K562 (cell line): ENCODE measurements around the gene ATXN3L. TPM values are rescaled to one million over a fixed set of nuclear protein-coding genes. Genes with fewer than 3 reads are reported as not detected.

Experiments
- ATAC-seq: fragments of 200-7000 bp; cut with Tn5 transposase; 3 replicates; pipeline ENCODE4 v1.9.1; 2020; ENCODE audit warnings: moderate library complexity
- BruUV-seq: library from RNA; stranded (reverse); fragments of 400-500 nt; replicated peaks from 2 replicates; lab custom pipeline; 2021; lab: Mats Ljungman, UMichigan
- CTCF ChIA-PET: fragments of 300-600 bp; formaldehyde crosslinking; extraction: SDS; loops from one replicate; lab custom pipeline; 2021; ENCODE audit warnings: low intra/inter-chr PET ratio; lab: Yijun Ruan, JAX
- POLR2A ChIA-PET: fragments of 300-600, 350-650 bp; sonication (Branson Sonifier 250); formaldehyde crosslinking; extraction: SDS; loops from one replicate; lab custom pipeline; 2021; ENCODE audit warnings: antibody characterized with exemption, inconsistent platforms; lab: Yijun Ruan, JAX
- DNase-seq, 4 experiments: peaks; one replicate each; pipeline versions ENCODE4 v3.0.0 to v3.0.0-alpha.2; 2011 to 2018; ENCODE audit warnings: low spot score in 3 of 4, mixed read lengths in 3 of 4; ENCODE audit errors: extremely low read depth in 1 of 4
- FAIRE-seq: peaks from 2 replicates; lab custom pipeline; 2011; peaks lifted over from hg19 to GRCh38; lab: Jason Lieb, UNC
- H2AFZ ChIP-seq: 2 replicates; pipeline ENCODE4 v1.6.0; 2011; ENCODE audit warnings: low read depth, low read length, control low read depth, inconsistent platforms
- H3K27ac ChIP-seq: fragments of 200-600 bp; 3 replicates; pipeline ENCODE4 v1.8.0; 2011; ENCODE audit warnings: low read depth, mild to moderate bottlenecking, control low read depth, inconsistent platforms, low read length, moderate library complexity, mixed read lengths; ENCODE audit errors: extremely low read depth
- H3K27me3 ChIP-seq, 2 experiments: fragments of 300-600 bp in 1 of 2; 2 replicates in 1 of 2; 3 replicates in 1 of 2; pipeline versions ENCODE4 v1.6.0 to v1.8.0; 2011; ENCODE audit warnings: inconsistent platforms in 2 of 2, low read length in 2 of 2, mild to moderate bottlenecking in 1 of 2, mixed read lengths in 1 of 2, moderate library complexity in 1 of 2; ENCODE audit not compliant: control insufficient read depth in 2 of 2, insufficient read depth in 2 of 2
- H3K36me3 ChIP-seq: fragments of 300-600 bp; 3 replicates; pipeline ENCODE4 v1.8.0; 2011; ENCODE audit warnings: mild to moderate bottlenecking, low read length, inconsistent platforms; ENCODE audit not compliant: control insufficient read depth, insufficient read depth
- H3K4me1 ChIP-seq, 2 experiments: fragments of 200-600 bp in 1 of 2; replicated peaks in 1 of 2; 2 replicates in 1 of 2; 3 replicates in 1 of 2; pipeline versions ENCODE4 v1.5.1 to v1.8.0; 2011; ENCODE audit warnings: inconsistent platforms in 2 of 2, low read length in 2 of 2, mild to moderate bottlenecking in 1 of 2, mixed read lengths in 1 of 2, moderate library complexity in 1 of 2; ENCODE audit not compliant: control insufficient read depth in 2 of 2, insufficient read depth in 2 of 2
- H3K4me2 ChIP-seq: 2 replicates; pipeline ENCODE4 v1.6.1; 2011; ENCODE audit warnings: low read length, control low read depth, inconsistent platforms, mixed read lengths; ENCODE audit not compliant: insufficient read depth
- H3K4me3 ChIP-seq: fragments of 200-600 bp; sonication (generic), shearing (Covaris generic); 2 replicates; pipeline ENCODE4 v1.5.1; 2016; ENCODE audit warnings: control low read depth, inconsistent platforms
- H3K79me2 ChIP-seq: fragments of 200-600 bp; 3 replicates; pipeline ENCODE4 v1.8.0; 2011; ENCODE audit warnings: low read length, inconsistent platforms; ENCODE audit not compliant: control insufficient read depth, insufficient read depth
- H3K9ac ChIP-seq, 2 experiments: 2 replicates each; pipeline versions ENCODE4 v1.6.0 to v1.6.1; 2011; ENCODE audit warnings: low read depth in 2 of 2, low read length in 2 of 2, control low read depth in 1 of 2, inconsistent platforms in 1 of 2, mild to moderate bottlenecking in 1 of 2, mixed read lengths in 1 of 2; ENCODE audit not compliant: insufficient read depth in 1 of 2
- H3K9me1 ChIP-seq: one replicate; pipeline ENCODE4 v1.6.0; 2011; ENCODE audit warnings: inconsistent platforms, mild to moderate bottlenecking, low read length, moderate library complexity; ENCODE audit not compliant: control insufficient read depth, insufficient read depth
- H3K9me3 ChIP-seq: replicated peaks from 2 replicates; pipeline ENCODE4 v1.5.1; 2011; ENCODE audit warnings: low read depth, low read length, inconsistent platforms; ENCODE audit not compliant: control insufficient read depth, insufficient read depth
- H4K20me1 ChIP-seq: replicated peaks from 2 replicates; pipeline ENCODE4 v1.6.1; 2011; ENCODE audit warnings: low read length, inconsistent platforms, mixed read lengths; ENCODE audit not compliant: control insufficient read depth, insufficient read depth
- ADNP ChIP-seq: fragments of 200-800 bp; sonication (Bioruptor generic); IDR thresholded peaks from 2 replicates; pipeline ENCODE4 v1.6.1; 2016; ENCODE audit warnings: missing genetic modification characterization, missing compliant biosample characterization
- HDAC6 ChIP-seq: IDR thresholded peaks from 2 replicates; pipeline ENCODE4 v1.6.1; 2012; ENCODE audit warnings: low read depth, mild to moderate bottlenecking, control low read depth, inconsistent platforms, low read length, moderate library complexity
- NFIX ChIP-seq: fragments of 250-450 bp; sonication (Bioruptor Pico); IDR thresholded peaks from 2 replicates; pipeline ENCODE4 v1.4.0; 2020; ENCODE audit warnings: low read depth, mild to moderate bottlenecking, moderate library complexity
- RHOXF2B ChIP-seq: fragments of 250-450 bp; sonication (Bioruptor Pico); conservative IDR thresholded peaks from 2 replicates; pipeline ENCODE4 v1.5.1; 2021
- ZC3H4 ChIP-seq: sonication (generic); formaldehyde crosslinking; IDR thresholded peaks from 2 replicates; pipeline ENCODE4 v1.9.0; 2021; ENCODE audit warnings: missing genetic modification reagents, borderline replicate concordance
- ZFP1 ChIP-seq: fragments of 450-650 bp; formaldehyde crosslinking; IDR thresholded peaks from 2 replicates; pipeline ENCODE4 v1.4.0; 2020; ENCODE audit warnings: mild to moderate bottlenecking, mixed read lengths
- ZKSCAN8 ChIP-seq: fragments of 200-800 bp; sonication (Bioruptor generic); IDR thresholded peaks from 2 replicates; pipeline ENCODE4 v1.6.1; 2016; ENCODE audit warnings: missing genetic modification characterization, missing compliant biosample characterization
- ZNF140 ChIP-seq: fragments of 250-450 bp; sonication (Bioruptor Pico); IDR thresholded peaks from 2 replicates; pipeline ENCODE4 v1.8.0; 2021; ENCODE audit warnings: moderate library complexity, mild to moderate bottlenecking, inconsistent platforms
- ZNF717 ChIP-seq: fragments of 250-450 bp; sonication (Bioruptor Pico); IDR thresholded peaks from 2 replicates; pipeline ENCODE4 v1.5.0; 2021
- ZNF766 ChIP-seq: fragments of 200-800 bp; sonication (Bioruptor generic); conservative IDR thresholded peaks from 2 replicates; pipeline ENCODE4 v1.6.1; 2016; ENCODE audit warnings: missing genetic modification characterization, missing compliant biosample characterization
- WGBS: fragments of 100-300 bp; shearing (Covaris generic); methylation state at CpG from one replicate; pipeline ENCODE4 v1.1.6; 2016; ENCODE audit warnings: low coverage, mixed read lengths; ENCODE audit not compliant: insufficient coverage; ENCODE audit errors: missing lambda C conversion rate; 5-methylcytosine and 5-hydroxymethylcytosine counted together
- in situ Hi-C: fragments of 300-500 bp; cut with MboI; formaldehyde crosslinking; loops from 4 replicates; pipeline ENCODE4 v1.15.0; 2018; ENCODE audit warnings: inconsistent platforms, mixed read lengths
- intact Hi-C: fragments of 100-400 bp; cut with micrococcal nuclease; formaldehyde crosslinking; loops from 2 replicates; pipeline ENCODE4 v1.14.2; 2022
- polyA plus RNA-seq, 8 experiments: library from polyadenylated mRNA; depleted of rRNA in 4 of 8; stranded (reverse) in 5 of 8; unstranded in 3 of 8; fragments of >200 nt; fragmentation: Nextera tagmentation in 2 of 8; fragmentation: Illumina TruSeq in 1 of 8; extraction: Ambion mirVana in 2 of 8; extraction: Trizol in 1 of 8; gene quantifications; 2 replicates each; pipeline versions ENCODE4 v1.2.1 to v1.2.3, GENCODE V29; 2011 to 2014; ENCODE audit warnings: inconsistent platforms in 1 of 8, missing spikeins in 1 of 8
- total RNA-seq, 7 experiments: library from RNA; depleted of rRNA in 6 of 7; stranded (reverse); fragments of >200 nt in 6 of 7; fragmentation: Illumina TruSeq in 2 of 7; extraction: Trizol in 2 of 7; gene quantifications; 2 replicates each; pipeline versions ENCODE4 v1.2.1 to v1.2.3, GENCODE V29; 2011 to 2021; ENCODE audit warnings: low replicate concordance in 1 of 7
- TF ChIP-seq, protein P1 (sequence below): fragments of 250-450 bp; sonication (Bioruptor Pico); IDR thresholded peaks from 2 replicates; pipeline ENCODE4 v1.4.0; 2020; ENCODE audit warnings: mild to moderate bottlenecking, moderate library complexity, borderline replicate concordance
- TF ChIP-seq, protein P2 (sequence below), 2 experiments: IDR thresholded peaks in 1 of 2; conservative IDR thresholded peaks in 1 of 2; 2 replicates each; pipeline ENCODE4 v1.6.1; 2016; ENCODE audit warnings: low read depth in 2 of 2, mild to moderate bottlenecking in 1 of 2, missing compliant biosample characterization in 1 of 2, missing genetic modification characterization in 1 of 2, moderate library complexity in 1 of 2
- TF ChIP-seq, protein P3 (sequence below): fragments of 450-650 bp; formaldehyde crosslinking; IDR thresholded peaks from 2 replicates; pipeline ENCODE4 v1.4.0; 2020; ENCODE audit warnings: mild to moderate bottlenecking, moderate library complexity

Gene ATXN3L
- total and polyA plus RNA-seq, 9 of the 15 experiments (the other 6 are each of a cell fraction or from before 2014, with no cell fraction given), result 0.04 to 0.31 TPM; not detected in 7

DNA sequence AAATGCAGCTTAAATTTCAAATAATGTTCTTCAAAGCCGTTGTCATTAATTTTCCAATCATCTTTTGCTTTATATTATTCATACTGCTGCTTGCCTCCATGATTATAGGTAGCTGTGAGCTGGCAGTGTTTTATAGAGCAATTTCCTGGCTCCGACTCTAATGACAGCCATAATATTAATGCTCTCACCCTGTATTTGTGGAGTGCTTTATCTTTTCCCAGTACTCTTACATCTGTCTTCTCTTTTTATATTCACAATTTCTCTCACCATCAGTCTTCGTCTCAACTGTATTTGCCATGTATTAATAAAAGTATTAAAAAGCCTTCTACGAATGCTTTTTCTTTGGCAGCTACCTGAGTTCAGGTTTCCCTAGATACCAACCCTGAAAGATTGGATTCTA is 21.0 kb downstream of the ATXN3L start (continued):
- TF ChIP-seq ZKSCAN8 (CRISPR knock-in tag) (no peak), ZNF717 (CRISPR knock-in tag) (no peak), ZFP1 (CRISPR knock-in tag) (no peak), ZNF140 (no peak)

DNA sequence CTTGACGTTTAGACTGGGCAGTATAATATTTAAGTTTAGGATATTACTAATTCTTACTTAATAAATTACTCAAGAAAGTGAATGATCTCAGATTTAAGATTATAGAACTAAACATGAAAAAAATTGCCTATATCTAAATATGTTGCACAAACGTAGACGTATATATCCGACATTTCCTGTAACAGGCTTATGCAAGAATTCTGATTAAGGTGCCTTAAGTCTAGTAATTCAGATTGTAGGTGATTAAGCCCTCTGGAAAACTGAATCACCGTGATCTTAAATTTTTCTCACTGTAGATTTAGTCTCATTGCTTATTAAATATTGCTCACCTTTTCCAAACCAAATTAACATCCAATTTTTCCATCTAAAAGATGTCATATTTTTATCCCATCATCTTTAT is 24.0 kb downstream of the ATXN3L start:
- Histone ChIP-seq H2AFZ (no peak overlapping the region), H3K27ac (no peak overlapping the region), H3K27me3 (no peaks in the 10 kb centered on the region), H3K4me2 (no peak overlapping the region), H3K4me1 (peaks cover 0 to 10% of the 10 kb centered on the region in 2 experiments; a peak in 2 of 5 replicates), H3K9ac (no peak overlapping the region), H3K9me1 (no peaks in the 10 kb centered on the region), H3K79me2 (peaks cover 92% of the 10 kb centered on the region), H3K36me3 (peaks cover 36% of the 10 kb centered on the region), H3K4me3 (no peak overlapping the region), H4K20me1 (no peaks in the 10 kb centered on the region), H3K9me3 (no peaks in the 10 kb centered on the region)
- no TSS peak for BruUV-seq
- ATAC-seq (no peak), FAIRE-seq (no peak), DNase-seq (no peak)
- POLR2A ChIA-PET, result no interaction called here
- CTCF ChIA-PET, result no interaction called here
- in situ Hi-C loops, result no loop called here
- WGBS, result 64% methylated on average over 5 of the region's 5 CpGs
- intact Hi-C loops, result no loop called here
- TF ChIP-seq NFIX (CRISPR knock-in tag) (no peak), ZNF766 (no peak), ZC3H4 (CRISPR knock-in tag) (no peak), RHOXF2B (CRISPR knock-in tag) (no peak), ADNP (tag) (no peak), HDAC6 (no peak)
- TF ChIP-seq, protein P1, sequence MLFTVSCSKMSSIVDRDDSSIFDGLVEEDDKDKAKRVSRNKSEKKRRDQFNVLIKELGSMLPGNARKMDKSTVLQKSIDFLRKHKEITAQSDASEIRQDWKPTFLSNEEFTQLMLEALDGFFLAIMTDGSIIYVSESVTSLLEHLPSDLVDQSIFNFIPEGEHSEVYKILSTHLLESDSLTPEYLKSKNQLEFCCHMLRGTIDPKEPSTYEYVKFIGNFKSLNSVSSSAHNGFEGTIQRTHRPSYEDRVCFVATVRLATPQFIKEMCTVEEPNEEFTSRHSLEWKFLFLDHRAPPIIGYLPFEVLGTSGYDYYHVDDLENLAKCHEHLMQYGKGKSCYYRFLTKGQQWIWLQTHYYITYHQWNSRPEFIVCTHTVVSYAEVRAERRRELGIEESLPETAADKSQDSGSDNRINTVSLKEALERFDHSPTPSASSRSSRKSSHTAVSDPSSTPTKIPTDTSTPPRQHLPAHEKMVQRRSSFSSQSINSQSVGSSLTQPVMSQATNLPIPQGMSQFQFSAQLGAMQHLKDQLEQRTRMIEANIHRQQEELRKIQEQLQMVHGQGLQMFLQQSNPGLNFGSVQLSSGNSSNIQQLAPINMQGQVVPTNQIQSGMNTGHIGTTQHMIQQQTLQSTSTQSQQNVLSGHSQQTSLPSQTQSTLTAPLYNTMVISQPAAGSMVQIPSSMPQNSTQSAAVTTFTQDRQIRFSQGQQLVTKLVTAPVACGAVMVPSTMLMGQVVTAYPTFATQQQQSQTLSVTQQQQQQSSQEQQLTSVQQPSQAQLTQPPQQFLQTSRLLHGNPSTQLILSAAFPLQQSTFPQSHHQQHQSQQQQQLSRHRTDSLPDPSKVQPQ (CRISPR knock-in tag), result no peak
- TF ChIP-seq, protein P2, sequence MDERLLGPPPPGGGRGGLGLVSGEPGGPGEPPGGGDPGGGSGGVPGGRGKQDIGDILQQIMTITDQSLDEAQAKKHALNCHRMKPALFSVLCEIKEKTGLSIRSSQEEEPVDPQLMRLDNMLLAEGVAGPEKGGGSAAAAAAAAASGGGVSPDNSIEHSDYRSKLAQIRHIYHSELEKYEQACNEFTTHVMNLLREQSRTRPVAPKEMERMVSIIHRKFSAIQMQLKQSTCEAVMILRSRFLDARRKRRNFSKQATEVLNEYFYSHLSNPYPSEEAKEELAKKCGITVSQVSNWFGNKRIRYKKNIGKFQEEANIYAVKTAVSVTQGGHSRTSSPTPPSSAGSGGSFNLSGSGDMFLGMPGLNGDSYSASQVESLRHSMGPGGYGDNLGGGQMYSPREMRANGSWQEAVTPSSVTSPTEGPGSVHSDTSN (CRISPR knock-in tag; IDR thresholded peaks at IDR 0.05; ENCODE audit: low read depth), result no peak
- TF ChIP-seq, protein P2 (tag; conservative IDR thresholded peaks at IDR 0.05; ENCODE audit: low read depth), result no peak
- TF ChIP-seq, protein P3, sequence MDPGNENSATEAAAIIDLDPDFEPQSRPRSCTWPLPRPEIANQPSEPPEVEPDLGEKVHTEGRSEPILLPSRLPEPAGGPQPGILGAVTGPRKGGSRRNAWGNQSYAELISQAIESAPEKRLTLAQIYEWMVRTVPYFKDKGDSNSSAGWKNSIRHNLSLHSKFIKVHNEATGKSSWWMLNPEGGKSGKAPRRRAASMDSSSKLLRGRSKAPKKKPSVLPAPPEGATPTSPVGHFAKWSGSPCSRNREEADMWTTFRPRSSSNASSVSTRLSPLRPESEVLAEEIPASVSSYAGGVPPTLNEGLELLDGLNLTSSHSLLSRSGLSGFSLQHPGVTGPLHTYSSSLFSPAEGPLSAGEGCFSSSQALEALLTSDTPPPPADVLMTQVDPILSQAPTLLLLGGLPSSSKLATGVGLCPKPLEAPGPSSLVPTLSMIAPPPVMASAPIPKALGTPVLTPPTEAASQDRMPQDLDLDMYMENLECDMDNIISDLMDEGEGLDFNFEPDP, result no peak
